Fibroblast of lung (primary cell): Measurements from ENCODE around the gene BAZ2A. TPM values are rescaled to one million over a fixed set of nuclear protein-coding genes. Genes with fewer than 3 reads are reported as not detected.

ENCODE experiments used
- DNase-seq, 2 donors: peaks; one replicate each; pipeline versions ENCODE4 v3.0.0 to v3.0.0-alpha.2; 2010; ENCODE audit warnings: low read depth in 2 of 2
- H2AFZ ChIP-seq: 2 replicates; pipeline ENCODE4 v1.5.1; 2012; ENCODE audit warnings: low read length, control low read depth, inconsistent platforms
- H3K27ac ChIP-seq: 2 replicates; pipeline ENCODE4 v1.5.1; 2011; ENCODE audit warnings: low read length, control low read depth; ENCODE audit not compliant: insufficient read depth
- H3K27me3 ChIP-seq: 2 replicates; pipeline ENCODE4 v1.5.1; 2011; ENCODE audit warnings: mild to moderate bottlenecking, low read length; ENCODE audit not compliant: control insufficient read depth, insufficient read depth
- H3K36me3 ChIP-seq: 2 replicates; pipeline ENCODE4 v1.5.1; 2011; ENCODE audit warnings: low read length; ENCODE audit not compliant: control insufficient read depth, insufficient read depth
- H3K4me1 ChIP-seq: 2 replicates; pipeline ENCODE4 v1.5.1; 2011; ENCODE audit warnings: low read length; ENCODE audit not compliant: control insufficient read depth, insufficient read depth; ENCODE audit errors: extremely low read depth
- H3K4me2 ChIP-seq: 2 replicates; pipeline ENCODE4 v1.5.1; 2011; ENCODE audit warnings: low read length, control low read depth; ENCODE audit not compliant: insufficient read depth; ENCODE audit errors: extremely low read depth
- H3K4me3 ChIP-seq, 4 experiments: fragments of 200-600 bp in 1 of 4; sonication (generic) in 1 of 4; replicated peaks in 1 of 4; 2 replicates each; pipeline ENCODE4 v1.5.1; 2011 to 2016; ENCODE audit warnings: low read length in 4 of 4, low read depth in 3 of 4, mild to moderate bottlenecking in 3 of 4, control low read depth in 2 of 4, inconsistent platforms in 1 of 4, mixed read lengths in 1 of 4; ENCODE audit not compliant: insufficient read depth in 1 of 4; ENCODE audit errors: control extremely low read depth in 1 of 4
- H3K79me2 ChIP-seq: 2 replicates; pipeline ENCODE4 v1.5.1; 2012; ENCODE audit warnings: mild to moderate bottlenecking, low read length, inconsistent platforms; ENCODE audit not compliant: control insufficient read depth, insufficient read depth
- H3K9ac ChIP-seq: 2 replicates; pipeline ENCODE4 v1.5.1; 2011; ENCODE audit warnings: mild to moderate bottlenecking, low read length, control low read depth; ENCODE audit not compliant: insufficient read depth
- H3K9me3 ChIP-seq: 2 replicates; pipeline ENCODE4 v1.5.1; 2012; ENCODE audit warnings: low read depth, low read length; ENCODE audit not compliant: control insufficient read depth, insufficient read depth
- H4K20me1 ChIP-seq: 2 replicates; pipeline ENCODE4 v1.5.1; 2011; ENCODE audit warnings: low read length; ENCODE audit not compliant: control insufficient read depth, insufficient read depth; ENCODE audit errors: extremely low read depth
- CTCF ChIP-seq, 2 donors: IDR thresholded peaks in 1 of 2; conservative IDR thresholded peaks in 1 of 2; 1 replicate in 1 of 2; 2 replicates in 1 of 2; pipeline ENCODE4 v1.5.1; 2011 to 2012; ENCODE audit warnings: low read length in 2 of 2, control low read depth in 1 of 2, inconsistent platforms in 1 of 2, low read depth in 1 of 2, mild to moderate bottlenecking in 1 of 2
- EZH2 ChIP-seq: IDR thresholded peaks from 2 replicates; pipeline ENCODE4 v1.5.1; 2012; ENCODE audit warnings: low read length, control low read depth, mild to moderate bottlenecking; ENCODE audit errors: missing control alignments
- polyA plus RNA-seq, 2 donors: library from polyadenylated mRNA; depleted of rRNA in 1 of 2; stranded (reverse) in 1 of 2; unstranded in 1 of 2; fragments of >200 nt; gene quantifications; 2 replicates each; pipeline ENCODE4 v1.2.1, GENCODE V29; 2011 to 2012; ENCODE audit warnings: missing spikeins in 1 of 2
- total RNA-seq: library from RNA; depleted of rRNA; stranded (reverse); fragments of >200 nt; gene quantifications from 2 replicates; pipeline ENCODE4 v1.2.1, GENCODE V29; 2014

Gene BAZ2A
- total and polyA plus RNA-seq, 2 donors (not counting 1 experiment from before 2014, with no cell fraction given), result 32.0 to 39.9 TPM

- Histone ChIP-seq H3K27me3 (no peaks in the 10 kb centered on the region), H3K4me2 (peak overlapping the region; percentile 42), H4K20me1 (no peaks in the 10 kb centered on the region), H3K36me3 (peaks cover 10% of the 10 kb centered on the region), H2AFZ (no peak overlapping the region), H3K27ac (peak overlapping the region; percentile 45), H3K9ac (peak overlapping the region; percentile 67), H3K79me2 (peaks cover 58% of the 10 kb centered on the region), H3K4me1 (peaks cover 22% of the 10 kb centered on the region), H3K4me3 (peak overlapping the region; percentile 69 to 81 (median 76)), H3K9me3 (no peaks in the 10 kb centered on the region)
- TF ChIP-seq CTCF (conservative IDR thresholded peaks at IDR 0.05 in 1 of 2, IDR thresholded peaks at IDR 0.05 in 1 of 2; ENCODE audit: low read depth in 1 of 2, low read length in 2 of 2) (no peak), EZH2 (no peak)
- DNase-seq, result no peak
Observed at GRCh38 chr12:56634242-56634836, 4.2 kb upstream of the BAZ2A start.

GRCh38 chr12:56633468-56634241 lies 3.5 kb upstream of the BAZ2A start:
- Histone ChIP-seq H3K27ac (no peak overlapping the region), H3K9ac (no peak overlapping the region), H3K36me3 (peaks cover 6% of the 10 kb centered on the region), H3K4me1 (peaks cover 22% of the 10 kb centered on the region), H4K20me1 (no peaks in the 10 kb centered on the region), H3K27me3 (no peaks in the 10 kb centered on the region), H3K4me2 (peak overlapping the region; percentile 42), H2AFZ (no peak overlapping the region), H3K9me3 (no peaks in the 10 kb centered on the region), H3K79me2 (peaks cover 65% of the 10 kb centered on the region), H3K4me3 (peak overlapping the region; percentile 69 to 81 (median 76))
- TF ChIP-seq EZH2, result no peak
- TF ChIP-seq CTCF (conservative IDR thresholded peaks at IDR 0.05 in 1 of 2, IDR thresholded peaks at IDR 0.05 in 1 of 2; ENCODE audit: low read depth in 1 of 2, low read length in 2 of 2), result no peak
- no peak for DNase-seq

- TF ChIP-seq EZH2, result no peak
- TF ChIP-seq CTCF (conservative IDR thresholded peaks at IDR 0.05 in 1 of 2, IDR thresholded peaks at IDR 0.05 in 1 of 2; ENCODE audit: low read depth in 1 of 2, low read length in 2 of 2), result no peak
- H3K27ac ChIP-seq, result no peak overlapping the region
- DNase-seq, result no peak
- no peaks in the 10 kb centered on the region for H4K20me1 ChIP-seq
- no peaks in the 10 kb centered on the region for H3K9me3 ChIP-seq
- H3K36me3 ChIP-seq, result peaks cover 3% of the 10 kb centered on the region
- H3K4me2 ChIP-seq, result peak overlapping the region; percentile 42
- H3K9ac ChIP-seq, result no peak overlapping the region
- peak overlapping the region in 2 of 4 experiments; percentile 76 to 81 for H3K4me3 ChIP-seq
- peaks cover 72% of the 10 kb centered on the region for H3K79me2 ChIP-seq
- peaks cover 25% of the 10 kb centered on the region for H3K4me1 ChIP-seq
- no peaks in the 10 kb centered on the region for H3K27me3 ChIP-seq
- H2AFZ ChIP-seq, result no peak overlapping the region
Observed at GRCh38 chr12:56632701-56633467, 2.8 kb upstream of the BAZ2A start.
